Adrenal gland (tissue), 19 donors: ENCODE measurements around the gene CALU. TPM values are rescaled to one million over a fixed set of nuclear protein-coding genes. Genes with fewer than 3 reads are reported as not detected.

ENCODE experiments used
- DNase-seq, 7 donors: peaks; one replicate each; pipeline ENCODE4 v3.0.0-alpha.2; 2019 to 2020
- H3K27ac ChIP-seq, 5 donors: fragments of 200-600 bp; sonication (generic) in 4 of 5; 1 replicate in 3 of 5; 2 replicates in 2 of 5; pipeline versions ENCODE4 v1.5.1 to v1.8.0; 2016 to 2020; ENCODE audit warnings: mild to moderate bottlenecking in 1 of 5
- H3K27me3 ChIP-seq: fragments of 200-600 bp; 2 replicates; pipeline ENCODE4 v1.8.0; 2021
- H3K36me3 ChIP-seq, 2 donors: fragments of 200-600 bp; replicated peaks in 1 of 2; 1 replicate in 1 of 2; 2 replicates in 1 of 2; pipeline versions ENCODE4 v1.5.1 to v1.8.0; 2018 to 2022
- H3K4me1 ChIP-seq, 2 donors: fragments of 200-600 bp; replicated peaks in 1 of 2; 1 replicate in 1 of 2; 2 replicates in 1 of 2; pipeline versions ENCODE4 v1.5.1 to v1.8.0; 2018 to 2021
- H3K4me3 ChIP-seq, 4 donors: fragments of 200-600 bp; sonication (generic) in 3 of 4; one replicate each; pipeline ENCODE4 v1.5.1; 2016 to 2018
- H3K9me3 ChIP-seq, 3 donors: fragments of 200-600 bp; sonication (generic) in 1 of 3; replicated peaks in 1 of 3; 1 replicate in 2 of 3; 2 replicates in 1 of 3; pipeline versions ENCODE4 v1.5.1 to v1.8.0; 2016 to 2021
- POLR2A ChIP-seq, 2 donors: fragments of 450-650 bp; IDR thresholded peaks; one replicate each; pipeline ENCODE4 v1.6.1; 2017; ENCODE audit warnings: antibody characterized with exemption in 2 of 2, mild to moderate bottlenecking in 2 of 2, moderate library complexity in 1 of 2
- WGBS, 4 donors: extraction: QIAGEN DNeasy Blood & Tissue Kit in 2 of 4; methylation state at CpG; one replicate each; pipeline versions ENCODE4 v1.1.5 to v1.1.7; 2013 to 2017; 5-methylcytosine and 5-hydroxymethylcytosine counted together
- intact Hi-C, 2 donors: fragments of 100-400 bp; cut with DNase I; formaldehyde crosslinking; loops; one replicate each; pipeline versions ENCODE4 v1.14.1 to v1.15.0; 2022 to 2023
- long read RNA-seq, 10 donors: library from polyadenylated mRNA in 3 of 10; unstranded in 2 of 10; stranded (forward) in 1 of 10; transcript quantifications; one replicate each; pipeline ENCODE4 v2.0.0 and lab custom pipeline, GENCODE V29; 2021 to 2026
- polyA plus RNA-seq, 3 donors: library from polyadenylated mRNA; stranded (reverse); fragments of 200-250 nt in 2 of 3; fragments of 350-450 nt in 1 of 3; fragmentation: Illumina TruSeq in 1 of 3; extraction: RNeasy Lipid Tissue Mini Kit (QIAGEN cat#74804) in 1 of 3; gene quantifications; one replicate each; pipeline ENCODE4 v1.2.3, GENCODE V29; 2013 to 2014
- total RNA-seq, 9 donors: library from RNA; depleted of rRNA in 4 of 9; stranded (reverse); fragments of >200 nt in 4 of 9; fragments of 120-200 nt in 1 of 9; fragmentation: NEBNext Ultra II Directional in 1 of 9; extraction: Animal tissue kit (Norgen Biotek cat#: 25700) in 1 of 9; gene quantifications; one replicate each; pipeline versions ENCODE4 v1.1.0 to v1.2.4, GENCODE V29; 2013 to 2023
- TF ChIP-seq, protein P1 (sequence below), 6 experiments: fragments of 450-650 bp in 4 of 6; fragments of 200-600 bp in 2 of 6; sonication (generic) in 1 of 6; IDR thresholded peaks; 1 replicate in 5 of 6; 2 replicates in 1 of 6; pipeline versions ENCODE4 v1.5.1 to v1.8.0; 2016 to 2021; ENCODE audit warnings: antibody characterized with exemption in 6 of 6, mild to moderate bottlenecking in 2 of 6, moderate library complexity in 1 of 6
- donor health status: healthy with polysubstance abuse.
- donor health status: Bipolar disorder and iron deficiency.
- donor health status: DM: yes; HTN: yes; CAD: no.
- donor health status: DM: no; HTN: no; CAD: no.
- donor health status: DM: no; HTN: no; CAD: no.
- donor health status: DM: yes; HTN: yes; CAD: no.

CALU gene
- total RNA-seq (100 to 1,000 TPM in 3 of 9 donors, 10 to 100 TPM in 6; 56.7 to 153 (median 87.6) TPM), polyA plus RNA-seq (100 to 1,000 TPM in 1 of 3 donors, 10 to 100 TPM in 2; 16.0 to 199 (median 27.1) TPM)
- long read RNA-seq, donor 1, transcript CALU-201 (7 exons, 3,357 nt) = major isoform, 45 of 56 reads
- long read RNA-seq, donor 1, transcript CALU-202 (7 exons, 2,438 nt) = minor isoform, 11 of 56 reads
- long read RNA-seq, donor 1, partial matches to known transcripts = 0 of 56 reads
- long read RNA-seq, donor 1, other reads (novel, unspliced or antisense) = 0 of 56 reads
- long read RNA-seq, donor 2, transcript CALU-202 (7 exons, 2,438 nt) = minor isoform, 5 of 29 reads
- long read RNA-seq, donor 2, transcript CALU-201 (7 exons, 3,357 nt) = major isoform, 18 of 29 reads
- long read RNA-seq, donor 2, partial matches to known transcripts = 6 of 29 reads
- long read RNA-seq, donor 2, other reads (novel, unspliced or antisense) = 0 of 29 reads
- long read RNA-seq, donor 3, transcript CALU-202 (7 exons, 2,438 nt) = minor isoform, 10 of 47 reads
- long read RNA-seq, donor 3, transcript CALU-201 (7 exons, 3,357 nt) = major isoform, 29 of 47 reads
- long read RNA-seq, donor 3, partial matches to known transcripts = 5 of 47 reads
- long read RNA-seq, donor 3, other reads (novel, unspliced or antisense) = 0 of 47 reads
- long read RNA-seq, donor 4, transcript CALU-201 (7 exons, 3,357 nt) = major isoform, 52 of 77 reads
- long read RNA-seq, donor 4, transcript CALU-202 (7 exons, 2,438 nt) = minor isoform, 15 of 77 reads
- long read RNA-seq, donor 4, partial matches to known transcripts = 4 of 77 reads
- long read RNA-seq, donor 4, other reads (novel, unspliced or antisense) = 5 of 77 reads
- long read RNA-seq, donor 5, transcript CALU-202 (7 exons, 2,438 nt) = minor isoform, 50 of 208 reads
- long read RNA-seq, donor 5, transcript CALU-201 (7 exons, 3,357 nt) = major isoform, 144 of 208 reads
- long read RNA-seq, donor 5, partial matches to known transcripts = 6 of 208 reads
- long read RNA-seq, donor 5, other reads (novel, unspliced or antisense) = 6 of 208 reads
- long read RNA-seq, donor 6, full-length matches to known transcripts = 50 of 57 reads
- long read RNA-seq, donor 6, partial matches to known transcripts = 4 of 57 reads
- long read RNA-seq, donor 6, other reads (novel, unspliced or antisense) = 3 of 57 reads
- long read RNA-seq, donor 7, full-length matches to known transcripts = 16 of 95 reads
- long read RNA-seq, donor 7, partial matches to known transcripts = 79 of 95 reads
- long read RNA-seq, donor 7, other reads (novel, unspliced or antisense) = 0 of 95 reads
- long read RNA-seq, donor 8, transcript CALU-201 (7 exons, 3,357 nt) = major isoform, 35 of 57 reads
- long read RNA-seq, donor 8, transcript CALU-202 (7 exons, 2,438 nt) = minor isoform, 13 of 57 reads
- long read RNA-seq, donor 8, partial matches to known transcripts = 9 of 57 reads
- long read RNA-seq, donor 8, other reads (novel, unspliced or antisense) = 0 of 57 reads
- long read RNA-seq, donor 9, transcript CALU-201 (7 exons, 3,357 nt) = major isoform, 28 of 47 reads
- long read RNA-seq, donor 9, transcript CALU-202 (7 exons, 2,438 nt) = minor isoform, 13 of 47 reads
- long read RNA-seq, donor 9, partial matches to known transcripts = 5 of 47 reads
- long read RNA-seq, donor 9, other reads (novel, unspliced or antisense) = 0 of 47 reads
- long read RNA-seq, donor 10, transcript CALU-201 (7 exons, 3,357 nt) = major isoform, 29 of 41 reads
- long read RNA-seq, donor 10, transcript CALU-202 (7 exons, 2,438 nt) = minor isoform, 6 of 41 reads
- long read RNA-seq, donor 10, partial matches to known transcripts = 6 of 41 reads
- long read RNA-seq, donor 10, other reads (novel, unspliced or antisense) = 0 of 41 reads

DNA sequence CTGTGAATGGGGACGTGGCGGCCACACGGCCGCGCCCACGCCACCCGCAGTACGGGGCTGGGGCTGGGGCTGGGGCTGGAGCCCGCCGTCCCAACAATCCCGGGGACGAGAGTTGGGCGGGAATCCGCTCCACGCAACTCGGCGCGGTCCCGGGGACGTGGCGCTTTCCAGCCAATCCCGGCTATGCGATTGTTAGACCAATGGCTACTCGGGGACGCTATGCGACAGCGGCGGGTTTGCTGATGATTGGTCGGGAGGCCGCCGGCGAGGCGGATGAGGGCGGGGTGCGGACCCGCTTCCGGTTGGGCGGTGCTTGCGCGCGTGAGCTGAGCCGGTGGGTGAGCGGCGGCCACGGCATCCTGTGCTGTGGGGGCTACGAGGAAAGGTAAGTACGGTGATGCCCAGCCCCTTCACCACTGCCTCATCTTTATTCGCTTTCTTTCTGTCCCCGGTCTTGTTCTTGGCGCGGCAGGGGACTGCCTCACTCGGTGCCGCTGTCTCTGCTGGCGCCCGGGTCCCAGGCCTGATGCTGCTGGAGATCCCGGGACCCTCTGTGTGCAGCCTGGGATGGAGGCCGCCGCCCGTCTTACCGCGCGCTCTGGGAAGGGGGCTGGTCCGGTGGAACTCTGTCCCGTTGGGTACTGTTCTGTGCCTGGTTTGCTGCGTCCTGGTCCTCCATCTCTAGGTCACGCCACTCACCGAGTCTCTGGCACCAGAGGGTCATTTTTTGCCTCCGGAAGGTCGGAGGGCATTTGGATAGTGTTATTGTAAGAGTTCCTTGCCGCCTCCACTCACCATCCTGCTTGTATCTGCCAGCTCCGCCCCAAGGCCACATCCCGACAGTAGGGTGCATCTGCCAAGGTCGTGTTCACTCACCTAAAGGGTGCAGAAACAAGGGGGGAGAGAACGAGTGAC is at the start of gene CALU:
CALU (plus strand) TSS at position 312 of the 915 bp plus-strand sequence. CDS start 9,225 bp downstream, outside the sequence.
- TF ChIP-seq, protein P1, sequence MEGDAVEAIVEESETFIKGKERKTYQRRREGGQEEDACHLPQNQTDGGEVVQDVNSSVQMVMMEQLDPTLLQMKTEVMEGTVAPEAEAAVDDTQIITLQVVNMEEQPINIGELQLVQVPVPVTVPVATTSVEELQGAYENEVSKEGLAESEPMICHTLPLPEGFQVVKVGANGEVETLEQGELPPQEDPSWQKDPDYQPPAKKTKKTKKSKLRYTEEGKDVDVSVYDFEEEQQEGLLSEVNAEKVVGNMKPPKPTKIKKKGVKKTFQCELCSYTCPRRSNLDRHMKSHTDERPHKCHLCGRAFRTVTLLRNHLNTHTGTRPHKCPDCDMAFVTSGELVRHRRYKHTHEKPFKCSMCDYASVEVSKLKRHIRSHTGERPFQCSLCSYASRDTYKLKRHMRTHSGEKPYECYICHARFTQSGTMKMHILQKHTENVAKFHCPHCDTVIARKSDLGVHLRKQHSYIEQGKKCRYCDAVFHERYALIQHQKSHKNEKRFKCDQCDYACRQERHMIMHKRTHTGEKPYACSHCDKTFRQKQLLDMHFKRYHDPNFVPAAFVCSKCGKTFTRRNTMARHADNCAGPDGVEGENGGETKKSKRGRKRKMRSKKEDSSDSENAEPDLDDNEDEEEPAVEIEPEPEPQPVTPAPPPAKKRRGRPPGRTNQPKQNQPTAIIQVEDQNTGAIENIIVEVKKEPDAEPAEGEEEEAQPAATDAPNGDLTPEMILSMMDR (IDR thresholded peaks at IDR 0.05) = no peak
- TF ChIP-seq POLR2A (IDR thresholded peaks at IDR 0.05) = peak; percentile 76 to 91
- peak within 1 kb of the TSS; percentile 77 to 97 (median 93) for H3K27ac ChIP-seq
- H3K36me3 ChIP-seq = no peaks in the 10 kb centered on the region
- no peaks in the 10 kb centered on the region for H3K27me3 ChIP-seq
- H3K4me3 ChIP-seq = peak within 1 kb of the TSS; percentile 19 to 100 (median 89)
- intact Hi-C loops = no loop called here
- H3K4me1 ChIP-seq = peaks cover 19 to 32% of the 10 kb centered on the region in 2 donors
- WGBS, 4 donors = 0 to 1% (median 0%) methylated on average over 26 to 74 of the region's 74 CpGs
- peak; percentile 96 to 99 (median 98) for DNase-seq
- no peaks in the 10 kb centered on the region for H3K9me3 ChIP-seq

DNA sequence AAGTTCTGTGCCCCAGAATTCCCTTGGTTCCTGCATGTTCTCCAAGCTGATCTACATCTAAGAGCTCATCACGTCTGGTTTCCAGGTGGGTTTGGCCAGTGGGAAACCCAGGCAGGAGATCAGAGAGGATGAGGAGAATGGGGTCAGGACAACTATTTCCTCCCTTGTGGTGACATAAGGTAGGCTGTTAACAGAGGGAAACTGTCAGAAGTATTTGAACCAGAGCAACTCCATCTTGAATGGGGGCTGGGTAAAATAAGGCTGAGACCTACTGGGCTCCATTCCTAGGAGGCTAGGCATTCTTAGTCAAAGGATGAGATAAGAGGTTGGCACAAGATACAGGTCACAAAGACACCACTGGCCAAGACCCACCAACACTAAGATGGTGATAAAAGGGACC is 47.9 kb upstream of the CALU start:
- Histone ChIP-seq H3K36me3 (no peaks in the 10 kb centered on the region), H3K27ac (no peak overlapping the region), H3K4me3 (no peak overlapping the region), H3K9me3 (no peaks in the 10 kb centered on the region), H3K4me1 (no peaks in the 10 kb centered on the region), H3K27me3 (no peaks in the 10 kb centered on the region)
- WGBS, 4 donors = 73 to 91% (median 86%) methylated on average over 1 of the region's 1 CpG
- intact Hi-C loops = no loop called here
- DNase-seq = no peak
- no peak for TF ChIP-seq POLR2A (IDR thresholded peaks at IDR 0.05)
- TF ChIP-seq, protein P1 (IDR thresholded peaks at IDR 0.05) = no peak

DNA sequence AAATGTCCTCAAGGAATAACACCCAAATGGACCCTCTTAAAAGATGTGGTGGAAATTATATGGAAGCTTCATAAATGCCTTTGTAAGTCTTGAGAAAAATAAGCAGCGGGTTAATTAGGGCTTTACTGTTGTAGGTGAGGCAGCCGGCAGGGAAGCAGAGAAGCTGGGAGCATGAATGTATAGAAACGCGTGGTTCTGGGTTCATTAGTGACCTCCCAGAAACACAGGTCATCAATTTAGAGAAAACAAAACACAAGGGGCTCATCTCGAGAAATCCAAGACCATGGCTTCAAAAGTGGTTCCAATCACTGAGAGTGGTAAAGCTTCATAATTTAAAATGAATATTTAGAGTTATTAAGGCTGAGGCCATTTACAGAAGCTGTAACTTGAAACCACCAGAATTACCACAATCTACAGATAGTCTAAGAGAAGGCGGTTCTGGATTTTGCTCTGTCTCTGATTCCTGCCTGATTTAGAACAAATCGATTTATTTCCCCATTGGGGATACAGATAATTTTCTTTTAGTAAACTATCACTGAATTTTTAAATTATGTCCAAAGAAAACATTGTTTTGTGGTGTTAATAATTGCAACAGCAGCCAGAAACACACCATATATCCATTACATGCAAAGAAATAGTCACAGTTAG is 46.4 kb upstream of the CALU start:
- intact Hi-C loops = no loop called here
- H3K27ac ChIP-seq = no peak overlapping the region
- TF ChIP-seq, protein P1 (IDR thresholded peaks at IDR 0.05) = no peak
- no peak for TF ChIP-seq POLR2A (IDR thresholded peaks at IDR 0.05)
- H3K9me3 ChIP-seq = no peaks in the 10 kb centered on the region
- H3K36me3 ChIP-seq = no peaks in the 10 kb centered on the region
- H3K4me1 ChIP-seq = peaks cover 0 to 4% of the 10 kb centered on the region in 2 donors
- 62 to 70% (median 67%) methylated on average over 7 of the region's 7 CpGs for WGBS, 4 donors
- no peak overlapping the region for H3K4me3 ChIP-seq
- peaks cover 7% of the 10 kb centered on the region for H3K27me3 ChIP-seq
- DNase-seq = no peak
